Measurements from ENCODE around the gene TMEM88.

The TMEM88 gene

DNA sequence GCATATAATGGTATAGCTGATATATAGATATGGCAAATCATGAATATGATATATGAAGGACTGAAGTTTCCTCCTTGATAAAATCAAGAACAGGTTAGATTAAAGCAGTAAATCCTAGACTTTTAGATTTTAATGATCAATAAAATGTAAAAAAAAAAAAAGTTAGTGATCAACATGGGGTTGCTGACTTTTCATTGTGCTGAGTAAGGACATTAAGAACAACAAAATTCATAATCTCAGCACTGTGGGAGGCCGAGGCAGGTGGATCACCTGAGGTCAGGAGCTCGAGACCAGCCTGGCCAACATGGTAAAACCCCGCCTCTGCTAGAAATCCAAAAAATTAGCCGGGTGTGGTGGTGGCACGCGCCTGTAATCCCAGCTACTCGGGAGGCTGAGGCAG lies 23.4 kb downstream of the TMEM88 start:
- no peaks in the 10 kb centered on the region for H3K4me1 ChIP-seq (ENCODE audit: low read length)
- no peak for DNase-seq
- no peaks in the 10 kb centered on the region for H3K79me2 ChIP-seq (ENCODE audit: low read length)
- peaks cover 35% of the 10 kb centered on the region for H3K27me3 ChIP-seq (replicated peaks; ENCODE audit: insufficient read depth, low read length)
- no peaks in the 10 kb centered on the region for H3K9me3 ChIP-seq (replicated peaks; ENCODE audit: insufficient read depth, low read length)
- no peaks in the 10 kb centered on the region for H3K9me2 ChIP-seq (replicated peaks; ENCODE audit: insufficient read depth, low read length)
- no peaks in the 10 kb centered on the region for H3F3A ChIP-seq (ENCODE audit: insufficient read depth, low read length)
- TF ChIP-seq EZH2phosphoT487 (IDR thresholded peaks at IDR 0.05; ENCODE audit: low read length) (no peak), EZH2 (optimal IDR thresholded peaks at IDR 0.05; ENCODE audit: low read depth, low read length) (no peak)
- TF ChIP-seq, protein P1, sequence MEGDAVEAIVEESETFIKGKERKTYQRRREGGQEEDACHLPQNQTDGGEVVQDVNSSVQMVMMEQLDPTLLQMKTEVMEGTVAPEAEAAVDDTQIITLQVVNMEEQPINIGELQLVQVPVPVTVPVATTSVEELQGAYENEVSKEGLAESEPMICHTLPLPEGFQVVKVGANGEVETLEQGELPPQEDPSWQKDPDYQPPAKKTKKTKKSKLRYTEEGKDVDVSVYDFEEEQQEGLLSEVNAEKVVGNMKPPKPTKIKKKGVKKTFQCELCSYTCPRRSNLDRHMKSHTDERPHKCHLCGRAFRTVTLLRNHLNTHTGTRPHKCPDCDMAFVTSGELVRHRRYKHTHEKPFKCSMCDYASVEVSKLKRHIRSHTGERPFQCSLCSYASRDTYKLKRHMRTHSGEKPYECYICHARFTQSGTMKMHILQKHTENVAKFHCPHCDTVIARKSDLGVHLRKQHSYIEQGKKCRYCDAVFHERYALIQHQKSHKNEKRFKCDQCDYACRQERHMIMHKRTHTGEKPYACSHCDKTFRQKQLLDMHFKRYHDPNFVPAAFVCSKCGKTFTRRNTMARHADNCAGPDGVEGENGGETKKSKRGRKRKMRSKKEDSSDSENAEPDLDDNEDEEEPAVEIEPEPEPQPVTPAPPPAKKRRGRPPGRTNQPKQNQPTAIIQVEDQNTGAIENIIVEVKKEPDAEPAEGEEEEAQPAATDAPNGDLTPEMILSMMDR (IDR thresholded peaks at IDR 0.05; ENCODE audit: low read length), result no peak
- no peak overlapping the region for H3K4me3 ChIP-seq (ENCODE audit: low read length)
- H2AFZ ChIP-seq (ENCODE audit: low read length), result no peak overlapping the region
- no peaks in the 10 kb centered on the region for H4K20me1 ChIP-seq (ENCODE audit: insufficient read depth, low read length)
- no peak overlapping the region for H3K27ac ChIP-seq (ENCODE audit: low read length)
- H3K36me3 ChIP-seq (replicated peaks; ENCODE audit: insufficient read depth, low read length), result no peaks in the 10 kb centered on the region
- no peak overlapping the region for H3K4me2 ChIP-seq (ENCODE audit: low read depth, low read length)
- H3K9ac ChIP-seq (ENCODE audit: low read length), result no peak overlapping the region

DNA sequence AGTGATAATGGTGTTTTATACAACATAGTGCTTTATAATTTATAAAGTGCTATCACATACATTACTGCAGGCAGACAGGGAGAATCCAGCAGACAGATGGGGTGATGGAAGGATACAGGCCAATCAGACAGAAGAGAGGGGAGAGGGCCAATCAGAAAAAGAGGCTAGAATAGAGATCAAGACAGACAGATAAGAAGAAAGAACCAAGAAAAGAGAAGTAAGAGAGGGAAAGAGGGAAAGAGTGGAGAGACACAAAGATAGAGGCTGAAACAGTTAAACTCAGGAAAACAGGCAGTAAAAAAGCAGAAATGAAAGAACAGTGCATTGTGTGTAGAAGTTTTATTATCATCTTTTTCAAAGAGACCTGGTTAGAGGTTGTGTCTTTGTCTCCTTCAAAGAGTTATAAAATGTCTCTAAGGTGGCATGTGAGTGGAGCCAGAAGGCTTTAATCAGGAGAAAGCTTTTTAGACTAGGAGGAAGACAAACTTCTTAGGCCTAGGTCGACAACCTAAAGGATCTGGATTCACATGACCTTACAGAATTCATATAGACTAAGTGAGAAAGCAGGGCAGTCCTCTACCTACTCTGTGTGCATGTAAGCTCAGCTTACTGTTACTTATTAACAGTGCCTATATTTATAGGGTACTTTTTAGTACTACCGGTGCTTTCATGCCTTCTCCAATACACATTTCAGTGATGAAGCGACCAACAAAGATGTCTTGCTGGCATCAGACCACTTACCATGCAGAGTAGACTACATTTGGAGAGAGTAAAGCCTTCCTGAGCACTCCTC lies 25.4 kb downstream of the TMEM88 start:
- H3K36me3 ChIP-seq (replicated peaks; ENCODE audit: insufficient read depth, low read length), result no peaks in the 10 kb centered on the region
- no peak overlapping the region for H2AFZ ChIP-seq (ENCODE audit: low read length)
- no peaks in the 10 kb centered on the region for H3F3A ChIP-seq (ENCODE audit: insufficient read depth, low read length)
- H3K27ac ChIP-seq (ENCODE audit: low read length), result no peak overlapping the region
- peaks cover 44% of the 10 kb centered on the region for H3K27me3 ChIP-seq (replicated peaks; ENCODE audit: insufficient read depth, low read length)
- H3K9me2 ChIP-seq (replicated peaks; ENCODE audit: insufficient read depth, low read length), result no peaks in the 10 kb centered on the region
- H3K79me2 ChIP-seq (ENCODE audit: low read length), result no peaks in the 10 kb centered on the region
- no peaks in the 10 kb centered on the region for H3K9me3 ChIP-seq (replicated peaks; ENCODE audit: insufficient read depth, low read length)
- no peak for DNase-seq
- TF ChIP-seq, protein P1 (IDR thresholded peaks at IDR 0.05; ENCODE audit: low read length), result no peak
- TF ChIP-seq EZH2phosphoT487 (IDR thresholded peaks at IDR 0.05; ENCODE audit: low read length) (no peak), EZH2 (optimal IDR thresholded peaks at IDR 0.05; ENCODE audit: low read depth, low read length) (no peak)
- no peak overlapping the region for H3K9ac ChIP-seq (ENCODE audit: low read length)
- H4K20me1 ChIP-seq (ENCODE audit: insufficient read depth, low read length), result no peaks in the 10 kb centered on the region
- no peak overlapping the region for H3K4me2 ChIP-seq (ENCODE audit: low read depth, low read length)
- H3K4me1 ChIP-seq (ENCODE audit: low read length), result no peaks in the 10 kb centered on the region
- no peak overlapping the region for H3K4me3 ChIP-seq (ENCODE audit: low read length)

DNA sequence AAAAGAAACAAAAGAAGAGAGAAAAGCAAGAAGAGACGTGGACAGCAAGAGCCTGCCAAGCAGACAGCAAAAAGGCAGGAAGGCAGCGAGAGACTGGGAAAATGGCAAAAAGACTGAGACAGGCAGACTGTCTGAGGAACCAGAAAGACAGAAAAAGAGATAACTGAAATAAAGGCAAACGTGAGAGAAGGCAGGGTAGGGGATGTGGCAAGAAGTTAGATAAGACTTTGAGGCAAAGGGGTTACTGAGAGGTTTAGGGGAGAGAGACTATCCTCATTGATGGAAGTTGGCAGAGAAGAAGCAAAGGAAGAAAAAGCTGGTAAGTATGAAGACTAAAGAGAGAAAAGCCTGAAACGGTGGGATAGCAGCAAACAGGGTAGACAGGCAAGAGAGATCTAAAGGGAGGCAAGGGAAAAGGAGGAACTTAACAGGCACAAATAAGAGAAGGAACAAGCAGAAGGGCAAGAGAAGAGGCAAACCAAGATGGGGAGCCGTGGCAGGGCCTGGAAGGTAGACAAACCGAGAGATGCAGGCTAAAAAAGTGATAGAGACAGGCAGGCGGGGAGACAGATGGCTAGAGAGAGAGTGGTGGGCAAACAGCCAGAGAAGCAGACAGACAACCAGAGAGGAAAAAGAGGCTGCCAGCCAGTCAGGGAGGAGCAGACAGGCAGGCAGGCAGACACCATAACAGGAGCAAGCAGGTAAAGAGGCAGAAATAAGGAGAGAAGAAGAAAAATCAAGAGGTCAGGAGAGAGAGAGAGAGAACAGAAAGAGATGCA lies 26.6 kb downstream of the TMEM88 start:
- Histone ChIP-seq H3K9me2 (replicated peaks; ENCODE audit: insufficient read depth, low read length) (no peaks in the 10 kb centered on the region), H3K27me3 (replicated peaks; ENCODE audit: insufficient read depth, low read length) (peaks cover 54% of the 10 kb centered on the region), H3K9ac (ENCODE audit: low read length) (no peak overlapping the region), H4K20me1 (ENCODE audit: insufficient read depth, low read length) (no peaks in the 10 kb centered on the region), H3K9me3 (replicated peaks; ENCODE audit: insufficient read depth, low read length) (no peaks in the 10 kb centered on the region), H3K36me3 (replicated peaks; ENCODE audit: insufficient read depth, low read length) (no peaks in the 10 kb centered on the region), H3K4me1 (ENCODE audit: low read length) (peaks cover 8% of the 10 kb centered on the region), H3F3A (ENCODE audit: insufficient read depth, low read length) (peaks cover 2% of the 10 kb centered on the region; the same call in 1 of the 2 replicates), H3K4me2 (ENCODE audit: low read depth, low read length) (no peak overlapping the region), H3K79me2 (ENCODE audit: low read length) (no peaks in the 10 kb centered on the region), H3K27ac (ENCODE audit: low read length) (no peak overlapping the region), H2AFZ (ENCODE audit: low read length) (no peak overlapping the region), H3K4me3 (ENCODE audit: low read length) (no peak overlapping the region)
- DNase-seq, result no peak
- TF ChIP-seq, protein P1 (IDR thresholded peaks at IDR 0.05; ENCODE audit: low read length), result no peak
- TF ChIP-seq EZH2 (optimal IDR thresholded peaks at IDR 0.05; ENCODE audit: low read depth, low read length) (no peak), EZH2phosphoT487 (IDR thresholded peaks at IDR 0.05; ENCODE audit: low read length) (no peak)
